Measurements from ENCODE around the gene PRPF38A. TPM values are rescaled to one million over a fixed set of nuclear protein-coding genes. Genes with fewer than 3 reads are reported as not detected.

Gene PRPF38A
- total and polyA plus RNA-seq, 2 of the 4 experiments (the other 2 are of a cell fraction) = 19.0 to 23.5 TPM

GRCh38 chr1:52454127-52454526 lies 49.7 kb downstream of the PRPF38A start:
- ATAC-seq (ENCODE audit: low read depth) (no peak), DNase-seq (no peak)
- Histone ChIP-seq H2BK5ac (ENCODE audit: low read depth, low read length, poor library complexity, severe bottlenecking) (no peak overlapping the region), H3K9me3 (ENCODE audit: control insufficient read depth, insufficient read depth, low read length) (no peaks in the 10 kb centered on the region), H3K18ac (ENCODE audit: low read depth, low read length) (no peak overlapping the region), H2BK120ac (ENCODE audit: low read depth, low read length) (no peak overlapping the region), H3K4me1 (ENCODE audit: control insufficient read depth, insufficient read depth, low read length) (no peaks in the 10 kb centered on the region), H3K9me1 (ENCODE audit: insufficient read depth, low read length) (no peaks in the 10 kb centered on the region), H3K4ac (ENCODE audit: low read depth, low read length) (no peak overlapping the region), H3K36me3 (ENCODE audit: control insufficient read depth, insufficient read depth, low read length) (peaks cover 7% of the 10 kb centered on the region), H3K27me3 (ENCODE audit: control insufficient read depth, insufficient read depth, low read length) (no peaks in the 10 kb centered on the region), H2AFZ (replicated peaks; ENCODE audit: low read length, poor library complexity) (no peak overlapping the region), H4K5ac (ENCODE audit: low read depth, low read length) (no peak overlapping the region), H2BK20ac (ENCODE audit: low read depth, low read length) (no peak overlapping the region), H3K56ac (ENCODE audit: extremely low read depth, insufficient read depth, low read length) (no peak overlapping the region), H3K9ac (ENCODE audit: low read depth, low read length) (no peak overlapping the region), H4K91ac (ENCODE audit: insufficient read depth, low read depth, low read length) (no peak overlapping the region), H3K23ac (ENCODE audit: low read depth, low read length) (no peak overlapping the region), H4K8ac (ENCODE audit: low read depth in 2 of 2, low read length in 2 of 2) (no peak overlapping the region), H3K27ac (ENCODE audit: insufficient read depth, low read length) (no peak overlapping the region), H3K14ac (replicated peaks; ENCODE audit: low read depth, low read length) (no peak overlapping the region), H3K79me1 (ENCODE audit: low read depth in 1 of 2, low read length in 2 of 2) (peaks cover 0 to 4% of the 10 kb centered on the region in 2 experiments; a peak in 1 of 4 replicates), H3K4me2 (ENCODE audit: low read depth, low read length) (no peak overlapping the region), H2BK15ac (ENCODE audit: low read depth, low read length) (no peak overlapping the region), H4K20me1 (ENCODE audit: insufficient read depth, low read length) (no peaks in the 10 kb centered on the region), H3K4me3 (ENCODE audit: insufficient read depth, low read depth, low read length) (no peak overlapping the region), H2AK9ac (replicated peaks; ENCODE audit: low read depth, low read length, poor library complexity) (no peak overlapping the region), H2AK5ac (ENCODE audit: low read depth, low read length) (no peak overlapping the region)
- CTCF ChIA-PET = no interaction called here
- intact Hi-C loops (cut with micrococcal nuclease) = no loop called here
- POLR2A ChIA-PET (ENCODE audit: unreplicated experiment) = no interaction called here
- no TSS peak for BruUV-seq (replicated peaks)
- WGBS, 2 experiments (ENCODE audit: extremely low coverage in 2 of 2, insufficient read length in 1 of 2) = no CpG with 5 or more reads among the region's 1 CpG
- in situ Hi-C loops (cut with MboI; ENCODE audit: low sequenced_read_pairs) = no loop called here
- dilution Hi-C loops (cut with HindIII; ENCODE audit: low sequenced_read_pairs, unreplicated experiment) = no loop called here
- TF ChIP-seq USF2 (IDR thresholded peaks at IDR 0.05; ENCODE audit: low read depth, low read length) (no peak), CTCF (conservative IDR thresholded peaks at IDR 0.05; ENCODE audit: low read depth, low read length) (no peak), FOS (IDR thresholded peaks at IDR 0.05; ENCODE audit: low read depth, low read length) (no peak), MXI1 (IDR thresholded peaks at IDR 0.05; ENCODE audit: borderline replicate concordance, low read depth, low read length) (no peak), MAFK (IDR thresholded peaks at IDR 0.05; ENCODE audit: low read depth, low read length) (no peak), CEBPB (IDR thresholded peaks at IDR 0.05; ENCODE audit: low read depth, low read length) (no peak), POLR2A (IDR thresholded peaks at IDR 0.05; ENCODE audit: low read depth, low read length) (no peak), RFX5 (IDR thresholded peaks at IDR 0.05; ENCODE audit: low read depth, low read length) (no peak), NFE2L2 (IDR thresholded peaks at IDR 0.05; ENCODE audit: low read depth, low read length) (no peak), CHD1 (IDR thresholded peaks at IDR 0.05; ENCODE audit: low read depth, low read length) (no peak), MAZ (IDR thresholded peaks at IDR 0.05; ENCODE audit: borderline replicate concordance, low read depth, low read length) (no peak), SMC3 (IDR thresholded peaks at IDR 0.05; ENCODE audit: low read depth, low read length) (no peak), RAD21 (IDR thresholded peaks at IDR 0.05; ENCODE audit: low read length) (no peak), RCOR1 (IDR thresholded peaks at IDR 0.05; ENCODE audit: insufficient replicate concordance, low read length) (no peak), BHLHE40 (IDR thresholded peaks at IDR 0.05; ENCODE audit: low read depth, low read length) (no peak), ELK1 (IDR thresholded peaks at IDR 0.05; ENCODE audit: borderline replicate concordance, low read depth, low read length) (no peak)
